Natural killer cell treated with Interleukin-12 subunit alpha and Interleukin-12 subunit beta and Interleukin-15 and Interleukin-18, amount 100 ng/mL, for 72 hours (primary cell): ENCODE results near the gene SPOCK2. TPM values are rescaled to one million over a fixed set of nuclear protein-coding genes. Genes with fewer than 3 reads are reported as not detected.
"Not testable (repeated sequence)": the region's sequence is repeated elsewhere in the genome, so short reads cannot be mapped to it uniquely, and the experiment has no call there.

ENCODE experiments used
- ATAC-seq, 2 donors: fragments of 150-1000 bp; cut with Tn5 transposase in 1 of 2; sonication (Bioruptor Pico), chemical (Tn5 transposase) in 1 of 2; 2 replicates each; pipeline ENCODE4 v1.10.0; 2021
- DNase-seq: peaks from one replicate; pipeline ENCODE4 v3.0.0; 2022; ENCODE audit warnings: low spot score
- H3K27ac Mint-ChIP-seq, 2 donors: 1 replicate in 1 of 2; 2 replicates in 1 of 2; pipeline ENCODE4 v1.8.0; 2022; ENCODE audit warnings: mixed read lengths in 2 of 2, mild to moderate bottlenecking in 1 of 2, moderate library complexity in 1 of 2
- H3K27me3 Mint-ChIP-seq, 2 donors: 1 replicate in 1 of 2; 2 replicates in 1 of 2; pipeline ENCODE4 v1.8.0; 2022; ENCODE audit warnings: mixed read lengths in 2 of 2
- H3K36me3 Mint-ChIP-seq: one replicate; pipeline ENCODE4 v1.8.0; 2022; ENCODE audit warnings: mixed read lengths
- H3K4me1 Mint-ChIP-seq, 2 donors: 1 replicate in 1 of 2; 2 replicates in 1 of 2; pipeline ENCODE4 v1.8.0; 2022; ENCODE audit warnings: low read depth in 2 of 2, mixed read lengths in 2 of 2, mild to moderate bottlenecking in 1 of 2
- H3K4me3 Mint-ChIP-seq: one replicate; pipeline ENCODE4 v1.8.0; 2022; ENCODE audit warnings: mixed read lengths
- H3K9me3 Mint-ChIP-seq: 2 replicates; pipeline ENCODE4 v1.8.0; 2022; ENCODE audit warnings: mixed read lengths
- total RNA-seq, 2 donors: library from RNA; stranded (reverse); gene quantifications; one replicate each; pipeline ENCODE4 v1.2.3, GENCODE V29; 2022

SPOCK2 gene
- total RNA-seq, 2 donors from 2014 or later = 24.9 to 25.9 TPM

- no peak overlapping the region for H3K27ac Mint-ChIP-seq
- no peaks in the 10 kb centered on the region for H3K9me3 Mint-ChIP-seq
- H3K4me1 Mint-ChIP-seq = peaks cover 0 to 6% of the 10 kb centered on the region in 2 donors
- DNase-seq (no peak), ATAC-seq (no peak)
- H3K4me3 Mint-ChIP-seq = no peak overlapping the region
- no peaks in the 10 kb centered on the region for H3K27me3 Mint-ChIP-seq
- H3K36me3 Mint-ChIP-seq = peaks cover 9% of the 10 kb centered on the region
Measured at GRCh38 chr10:72121389-72121788, 33.0 kb upstream of the SPOCK2 start.

GRCh38 chr10:72116372-72116771 is 28.0 kb upstream of the SPOCK2 start:
- Mint-ChIP-seq H3K9me3 (no peaks in the 10 kb centered on the region), H3K27ac (no peak overlapping the region), H3K36me3 (peaks cover 13% of the 10 kb centered on the region), H3K4me1 (no peaks in the 10 kb centered on the region), H3K4me3 (no peak overlapping the region), H3K27me3 (no peaks in the 10 kb centered on the region)
- DNase-seq = no peak
- ATAC-seq = no peak

- Mint-ChIP-seq H3K9me3 (no peaks in the 10 kb centered on the region), H3K27me3 (no peaks in the 10 kb centered on the region), H3K4me3 (no peak overlapping the region), H3K4me1 (no peaks in the 10 kb centered on the region), H3K27ac (no peak overlapping the region), H3K36me3 (peaks cover 13% of the 10 kb centered on the region)
- ATAC-seq (no peak), DNase-seq (no peak)
Measured at GRCh38 chr10:72114706-72115450, 26.5 kb upstream of the SPOCK2 start.

GRCh38 chr10:72110673-72111401 is 22.5 kb upstream of the SPOCK2 start:
- Mint-ChIP-seq H3K4me1 (peaks cover 14 to 20% of the 10 kb centered on the region in 2 donors), H3K27me3 (no peaks in the 10 kb centered on the region), H3K4me3 (no peak overlapping the region), H3K36me3 (peaks cover 4% of the 10 kb centered on the region), H3K9me3 (no peaks in the 10 kb centered on the region), H3K27ac (no peak overlapping the region)
- ATAC-seq = no peak
- DNase-seq = no peak

- DNase-seq (no peak), ATAC-seq (no peak)
- H3K27ac Mint-ChIP-seq = peak overlapping the region in 1 of 2 donors; percentile 89
- peaks cover 14 to 20% of the 10 kb centered on the region in 2 donors for H3K4me1 Mint-ChIP-seq
- peaks cover 4% of the 10 kb centered on the region for H3K36me3 Mint-ChIP-seq
- H3K4me3 Mint-ChIP-seq = no peak overlapping the region
- no peaks in the 10 kb centered on the region for H3K27me3 Mint-ChIP-seq
- no peaks in the 10 kb centered on the region for H3K9me3 Mint-ChIP-seq
Measured at GRCh38 chr10:72109636-72110157, 21.3 kb upstream of the SPOCK2 start.

GRCh38 chr10:72108830-72109635 is 20.7 kb upstream of the SPOCK2 start:
- Mint-ChIP-seq H3K4me1 (peaks cover 14 to 20% of the 10 kb centered on the region in 2 donors), H3K4me3 (no peak overlapping the region), H3K36me3 (peaks cover 4% of the 10 kb centered on the region), H3K9me3 (no peaks in the 10 kb centered on the region), H3K27me3 (no peaks in the 10 kb centered on the region), H3K27ac (peak overlapping the region; percentile 76 to 89)
- DNase-seq = no peak
- ATAC-seq = no peak

- not testable (repeated sequence) for H3K36me3 Mint-ChIP-seq, ATAC-seq, H3K27me3 Mint-ChIP-seq, DNase-seq, H3K9me3 Mint-ChIP-seq
- H3K4me3 Mint-ChIP-seq = peak overlapping the region; percentile 64
- H3K4me1 Mint-ChIP-seq = peaks cover 14 to 20% of the 10 kb centered on the region in 2 donors
- H3K27ac Mint-ChIP-seq = peak overlapping the region; percentile 76 to 89
Measured at GRCh38 chr10:72108004-72108370, 19.6 kb upstream of the SPOCK2 start.

GRCh38 chr10:72107325-72108003 is 19.1 kb upstream of the SPOCK2 start:
- H3K4me3 Mint-ChIP-seq = peak overlapping the region; percentile 64
- peaks cover 4% of the 10 kb centered on the region for H3K36me3 Mint-ChIP-seq
- H3K27me3 Mint-ChIP-seq = no peaks in the 10 kb centered on the region
- peak overlapping the region; percentile 76 to 89 for H3K27ac Mint-ChIP-seq
- ATAC-seq (peak in 1 of 2 donors; percentile 46), DNase-seq (no peak)
- H3K9me3 Mint-ChIP-seq = no peaks in the 10 kb centered on the region
- peaks cover 14 to 20% of the 10 kb centered on the region in 2 donors for H3K4me1 Mint-ChIP-seq

GRCh38 chr10:72106896-72107295 is 18.5 kb upstream of the SPOCK2 start:
- no peaks in the 10 kb centered on the region for H3K9me3 Mint-ChIP-seq
- peaks cover 14 to 20% of the 10 kb centered on the region in 2 donors for H3K4me1 Mint-ChIP-seq
- no peaks in the 10 kb centered on the region for H3K27me3 Mint-ChIP-seq
- H3K36me3 Mint-ChIP-seq = peaks cover 5% of the 10 kb centered on the region
- DNase-seq (no peak), ATAC-seq (no peak)
- peak overlapping the region; percentile 76 to 89 for H3K27ac Mint-ChIP-seq
- peak overlapping the region; percentile 64 for H3K4me3 Mint-ChIP-seq

GRCh38 chr10:72106154-72106849 is 18.0 kb upstream of the SPOCK2 start:
- peaks cover 14 to 20% of the 10 kb centered on the region in 2 donors for H3K4me1 Mint-ChIP-seq
- H3K27me3 Mint-ChIP-seq = no peaks in the 10 kb centered on the region
- H3K36me3 Mint-ChIP-seq = peaks cover 11% of the 10 kb centered on the region
- ATAC-seq = no peak
- H3K9me3 Mint-ChIP-seq = no peaks in the 10 kb centered on the region
- peak overlapping the region; percentile 76 to 89 for H3K27ac Mint-ChIP-seq
- no peak for DNase-seq
- peak overlapping the region; percentile 64 for H3K4me3 Mint-ChIP-seq

- ATAC-seq (no peak), DNase-seq (no peak)
- no peaks in the 10 kb centered on the region for H3K9me3 Mint-ChIP-seq
- no peaks in the 10 kb centered on the region for H3K27me3 Mint-ChIP-seq
- peaks cover 14 to 20% of the 10 kb centered on the region in 2 donors for H3K4me1 Mint-ChIP-seq
- no peak overlapping the region for H3K4me3 Mint-ChIP-seq
- peaks cover 16% of the 10 kb centered on the region for H3K36me3 Mint-ChIP-seq
- peak overlapping the region in 1 of 2 donors; percentile 89 for H3K27ac Mint-ChIP-seq
Measured at GRCh38 chr10:72105710-72106109, 17.4 kb upstream of the SPOCK2 start.

GRCh38 chr10:72105098-72105475 is 16.7 kb upstream of the SPOCK2 start:
- H3K4me3 Mint-ChIP-seq = no peak overlapping the region
- no peak for ATAC-seq
- H3K27ac Mint-ChIP-seq = no peak overlapping the region
- H3K36me3 Mint-ChIP-seq = peaks cover 16% of the 10 kb centered on the region
- H3K9me3 Mint-ChIP-seq = no peaks in the 10 kb centered on the region
- no peaks in the 10 kb centered on the region for H3K27me3 Mint-ChIP-seq
- no peak for DNase-seq
- peaks cover 14 to 20% of the 10 kb centered on the region in 2 donors for H3K4me1 Mint-ChIP-seq
